Activated CD4-positive, CD25-positive, alpha-beta regulatory T cell (primary cell): Measurements from ENCODE around the gene CDH22.

ENCODE experiments used
- DNase-seq, 4 experiments: peaks; one replicate each; lab custom pipeline; 2025; lab: John Stamatoyannopoulos, UW

The CDH22 gene

DNA sequence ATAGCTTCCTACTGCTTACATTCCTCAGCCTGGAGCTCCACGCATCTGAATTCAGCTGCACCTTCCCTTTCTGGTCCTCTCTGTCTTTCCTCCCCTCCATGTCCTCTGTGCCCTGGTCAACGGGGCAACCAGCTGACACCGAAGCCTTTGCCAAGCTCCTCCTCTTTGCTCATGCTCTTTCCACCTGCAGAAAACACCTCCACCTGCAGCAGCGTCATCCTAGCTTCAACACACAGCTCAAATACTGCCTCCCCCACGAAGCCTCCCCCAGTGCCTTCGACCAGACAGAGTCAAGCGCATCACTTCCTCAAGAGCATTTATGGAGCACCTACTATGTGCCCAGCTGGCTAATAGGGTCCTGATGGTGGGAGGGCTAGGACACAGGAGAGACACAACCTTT lies 9.2 kb downstream of the CDH22 start:
- no peak for DNase-seq

DNA sequence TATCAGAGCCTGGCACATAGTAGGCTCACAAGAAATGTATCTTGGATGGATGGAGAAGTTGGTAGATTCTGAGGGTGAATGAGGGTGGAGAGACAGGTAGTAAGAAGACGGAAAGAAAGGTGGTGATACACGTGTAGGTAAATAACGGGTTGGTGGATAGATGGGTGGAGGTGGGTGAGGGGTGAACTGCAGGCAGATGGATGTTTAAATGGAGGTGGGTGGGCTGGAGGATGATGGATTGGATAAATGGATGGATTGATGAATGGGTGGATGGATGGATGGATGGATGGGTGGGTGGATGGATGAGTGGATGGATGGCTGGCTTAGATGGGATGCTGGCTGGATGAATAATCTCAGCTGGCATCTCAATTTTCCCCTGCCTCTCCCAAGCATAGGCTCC lies 9.9 kb downstream of the CDH22 start:
- DNase-seq, result no peak

DNA sequence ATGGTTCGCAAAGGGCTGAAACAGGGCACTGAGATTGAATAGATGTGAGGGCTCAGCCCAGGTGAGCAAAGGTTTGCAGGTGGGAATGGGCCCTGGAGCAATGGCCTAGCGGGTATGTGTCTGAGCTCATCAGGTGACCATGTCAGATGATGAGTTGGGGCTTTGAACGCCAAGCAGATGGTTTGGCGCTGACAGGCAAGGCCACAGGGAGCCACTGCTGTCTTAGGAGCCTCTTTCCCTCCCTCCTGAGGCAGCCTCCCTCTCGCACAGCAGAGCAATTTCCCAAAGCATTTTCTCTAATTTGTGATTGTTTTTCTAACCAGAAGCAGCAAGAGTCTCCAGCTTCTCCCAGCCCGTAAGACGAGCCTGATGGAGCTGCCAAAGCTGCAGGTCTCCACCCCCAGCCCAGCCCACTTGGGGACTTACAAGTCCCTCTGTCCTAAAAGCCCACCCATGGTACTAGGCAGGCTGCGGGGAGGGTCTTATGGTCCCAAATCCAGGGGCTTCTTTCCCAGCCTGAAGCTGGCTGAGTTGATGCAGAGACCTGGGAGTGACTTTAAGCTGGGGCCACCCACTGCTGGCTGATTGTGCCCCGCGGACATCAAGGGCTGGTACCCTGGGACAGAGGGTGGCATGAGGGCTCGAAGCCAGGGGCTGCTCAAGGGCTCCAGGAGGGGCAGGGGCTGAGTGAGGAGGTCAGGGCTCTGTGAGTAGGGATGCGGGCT lies 11.6 kb downstream of the CDH22 start:
- no peak for DNase-seq

DNA sequence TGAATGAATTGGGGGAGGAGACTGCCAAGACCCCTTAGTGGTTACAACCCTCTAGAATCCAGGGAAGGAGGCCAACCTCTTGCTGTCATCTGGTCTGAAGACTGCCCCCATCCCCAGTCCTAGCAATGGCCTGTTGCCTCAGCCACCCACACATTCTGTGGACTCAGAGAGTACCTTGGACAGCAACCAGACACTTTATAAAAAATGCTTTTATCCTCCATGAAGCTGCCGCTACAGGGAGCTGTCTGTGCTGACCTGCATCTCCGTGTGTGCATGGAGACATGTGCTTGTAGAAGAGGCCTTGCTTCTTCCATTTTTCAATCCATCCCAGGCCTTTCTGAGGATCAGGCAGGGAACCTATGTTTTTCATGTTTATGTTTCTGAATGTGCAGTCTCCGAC lies 15.2 kb downstream of the CDH22 start:
- no peak for DNase-seq

DNA sequence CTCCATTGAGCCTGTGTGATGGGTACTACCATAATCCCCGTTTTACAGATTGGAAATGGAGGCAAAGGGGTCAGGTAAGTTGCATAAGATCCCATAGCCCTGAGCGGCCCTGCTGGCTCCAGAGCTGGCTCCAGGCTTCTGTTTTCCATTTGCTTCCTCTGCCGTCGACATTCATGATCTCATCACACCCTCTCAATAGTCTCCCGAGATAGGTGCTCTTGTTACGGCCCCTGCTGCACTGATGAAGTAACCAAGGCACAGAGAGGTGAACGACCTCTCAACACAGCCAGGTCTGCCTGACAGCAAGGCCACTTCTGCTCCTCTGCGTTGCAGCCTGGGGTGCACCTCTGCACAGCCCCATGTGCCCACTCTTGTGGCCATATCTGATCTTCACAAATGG lies 16.9 kb downstream of the CDH22 start:
- no peak for DNase-seq

DNA sequence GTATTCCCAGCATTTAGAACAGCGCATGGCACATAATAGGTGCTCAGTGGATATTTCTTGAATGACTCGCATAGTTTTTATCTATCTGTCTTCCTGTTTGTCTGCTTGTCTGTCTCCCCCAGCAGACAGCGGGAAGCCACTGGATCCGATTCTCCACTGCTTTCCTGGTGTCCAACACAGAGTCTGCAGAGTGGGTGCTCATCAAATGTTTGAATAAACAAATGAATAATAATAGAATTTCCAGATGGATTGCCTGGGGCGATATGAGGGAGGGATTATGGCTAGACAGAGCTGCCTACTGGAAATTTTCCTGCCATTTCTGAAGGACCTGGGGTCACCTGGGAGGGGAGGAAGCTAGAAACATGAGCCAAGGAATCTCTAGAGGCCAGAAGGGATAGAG lies 18.9 kb downstream of the CDH22 start:
- no peak for DNase-seq

DNA sequence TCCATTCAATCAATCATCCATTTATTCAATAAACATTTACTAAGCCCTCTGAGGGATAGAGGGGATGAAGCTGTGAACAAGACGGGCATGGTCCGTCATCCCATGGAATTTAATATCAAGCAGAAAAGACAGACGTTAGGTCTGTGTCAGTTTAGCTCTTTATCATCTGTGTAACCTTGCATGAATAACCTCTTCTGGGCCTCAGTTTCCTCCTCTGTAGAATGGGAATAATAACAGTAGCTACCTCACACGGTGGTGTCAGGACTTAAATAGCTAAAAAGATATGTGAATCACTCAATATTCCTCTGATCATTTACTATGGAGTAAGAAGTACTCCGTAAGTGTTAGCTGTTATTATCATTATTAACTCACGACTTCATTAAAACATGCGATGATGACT lies 21.3 kb downstream of the CDH22 start:
- no peak for DNase-seq

DNA sequence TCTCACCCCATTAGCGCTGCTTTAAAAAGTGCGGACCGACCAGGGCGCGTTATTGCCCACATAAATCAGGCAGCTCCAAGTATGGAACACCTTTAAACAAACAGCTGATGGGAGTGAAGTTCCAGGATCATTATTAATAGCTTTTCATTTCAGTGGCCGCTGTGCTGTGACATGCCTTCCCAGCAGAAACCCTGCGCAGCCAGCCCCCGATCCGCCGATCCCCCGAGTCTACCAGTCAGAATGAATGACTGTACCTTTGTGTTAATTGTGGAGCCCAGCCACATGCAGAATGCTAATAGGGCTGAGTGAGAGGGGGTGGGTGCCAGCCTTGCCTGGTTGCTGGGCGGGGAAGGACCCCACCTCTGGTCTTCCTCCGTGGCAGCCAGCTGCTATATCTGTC lies 21.9 kb downstream of the CDH22 start:
- no peak for DNase-seq

DNA sequence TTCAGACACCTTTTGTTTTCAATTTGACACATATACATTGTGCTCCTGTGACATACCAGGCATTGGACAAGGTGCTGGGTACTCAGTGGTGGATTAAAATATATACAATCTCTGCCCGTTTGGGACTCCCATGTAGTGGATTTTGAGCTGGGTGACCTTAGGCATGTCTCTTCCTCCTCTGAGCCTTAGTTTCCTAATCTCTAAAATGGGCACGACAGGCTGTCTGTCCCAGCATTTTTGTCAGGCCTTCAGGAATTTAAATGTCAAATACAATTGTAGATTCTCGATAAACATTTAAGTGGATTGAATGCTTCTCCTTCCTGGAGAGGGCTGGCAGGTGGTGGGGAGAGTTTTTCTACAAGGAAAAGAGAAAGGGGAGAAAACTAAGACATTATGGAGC lies 22.6 kb downstream of the CDH22 start:
- DNase-seq, result no peak

DNA sequence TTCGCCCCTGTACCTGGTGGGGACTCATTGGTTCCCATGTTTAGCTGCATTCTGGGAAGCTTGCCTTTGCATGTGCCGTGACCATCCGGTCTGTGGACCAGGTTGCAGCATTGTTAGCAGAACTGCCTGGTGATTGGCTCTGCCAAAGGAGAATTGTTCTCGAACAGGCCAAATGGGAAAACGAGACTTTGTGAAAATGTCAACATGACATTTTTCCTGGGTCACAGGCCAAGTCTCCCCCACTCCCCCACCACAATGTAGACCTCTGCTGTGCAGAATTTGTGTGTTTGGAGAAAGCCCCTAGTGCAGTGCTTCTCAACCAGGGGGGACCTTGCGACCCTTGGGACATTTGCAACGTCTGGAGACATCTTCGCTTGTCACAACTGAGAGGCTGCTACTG lies 23.2 kb downstream of the CDH22 start:
- no peak for DNase-seq

DNA sequence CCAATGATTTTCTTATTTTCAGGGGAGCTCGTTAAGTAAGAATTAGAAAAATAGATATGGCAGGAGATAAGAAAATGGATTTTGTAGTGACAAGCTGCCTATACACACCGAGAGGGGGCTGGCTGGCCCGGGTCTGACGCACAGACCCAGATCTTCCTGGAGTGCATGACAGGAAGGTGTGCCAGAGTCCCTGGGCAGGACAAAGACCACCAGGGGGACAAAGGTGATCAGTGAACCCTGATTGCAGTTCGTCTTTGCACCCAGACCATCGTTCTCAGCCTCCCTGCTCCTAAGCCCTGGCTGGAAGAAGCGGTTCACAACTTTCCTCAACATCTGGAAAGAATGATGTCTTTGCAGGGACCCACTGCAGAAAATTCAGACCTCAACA lies 24.3 kb downstream of the CDH22 start:
- no peak for DNase-seq

DNA sequence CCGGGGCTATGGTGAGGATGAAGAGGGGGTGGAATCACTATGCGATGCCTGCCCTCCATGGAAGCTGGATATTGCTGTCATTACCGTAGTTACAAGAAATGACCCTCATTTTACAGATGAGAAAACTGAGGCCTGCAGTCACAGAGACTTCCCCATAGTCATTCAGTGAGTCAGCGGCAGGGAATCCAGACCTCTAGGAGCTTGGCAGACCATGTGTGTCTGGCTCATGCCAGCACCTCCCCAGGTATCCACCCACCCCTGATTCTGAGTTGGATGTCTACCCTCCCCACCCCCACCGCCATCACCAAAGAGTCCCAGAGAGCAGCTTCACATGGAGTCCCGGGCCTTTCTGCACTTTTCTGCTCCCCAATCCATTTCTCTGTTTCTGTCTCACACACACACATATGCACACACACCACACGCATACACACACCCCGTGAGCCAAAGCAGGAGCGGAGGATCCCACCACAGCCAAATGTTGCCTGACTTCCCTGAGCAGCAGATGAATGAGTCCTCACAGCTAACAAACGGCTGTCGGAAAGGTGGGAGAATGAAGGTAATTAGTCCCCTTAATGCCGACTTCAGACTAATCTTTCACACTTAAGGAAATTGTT lies 24.8 kb downstream of the CDH22 start:
- DNase-seq, result no peak

DNA sequence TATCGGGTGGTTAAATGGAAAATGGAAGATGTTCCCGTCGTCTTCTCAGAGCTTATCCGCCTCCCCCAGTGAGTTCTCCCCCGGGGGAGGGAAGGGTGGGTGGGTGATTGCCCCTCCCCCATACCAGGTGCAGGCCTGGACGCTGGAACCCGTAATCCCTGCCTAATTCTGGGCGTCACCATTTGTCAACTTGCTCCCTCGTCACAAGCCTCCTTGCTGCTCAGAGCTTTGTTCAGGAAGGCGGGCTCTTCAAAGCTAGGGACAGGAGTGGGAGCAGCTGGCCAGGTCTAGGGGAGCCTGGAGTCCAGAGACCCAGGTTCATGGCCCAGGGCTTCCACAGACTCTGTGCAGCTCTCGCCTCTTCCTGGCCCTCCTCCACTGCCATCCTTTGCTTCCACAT lies 25.6 kb downstream of the CDH22 start:
- DNase-seq, result no peak

DNA sequence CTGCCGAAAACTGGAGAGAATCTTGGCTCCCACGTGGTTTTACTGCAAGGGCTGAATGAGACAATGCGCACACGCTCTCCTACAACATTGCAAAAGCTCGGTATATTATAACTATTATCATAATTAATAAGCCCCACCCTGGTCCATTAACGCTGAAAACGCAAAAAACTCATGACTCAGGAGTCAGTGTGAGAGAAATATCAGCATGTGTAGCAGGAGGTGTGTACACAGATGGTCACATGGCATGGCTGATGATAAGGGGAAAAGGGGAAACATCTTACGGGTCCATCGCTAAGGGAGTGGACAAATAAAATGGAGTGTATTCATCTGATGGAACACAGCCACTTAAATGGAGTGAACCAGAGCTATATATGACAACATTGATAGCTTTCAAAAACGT lies 29.2 kb downstream of the CDH22 start:
- DNase-seq, result no peak

DNA sequence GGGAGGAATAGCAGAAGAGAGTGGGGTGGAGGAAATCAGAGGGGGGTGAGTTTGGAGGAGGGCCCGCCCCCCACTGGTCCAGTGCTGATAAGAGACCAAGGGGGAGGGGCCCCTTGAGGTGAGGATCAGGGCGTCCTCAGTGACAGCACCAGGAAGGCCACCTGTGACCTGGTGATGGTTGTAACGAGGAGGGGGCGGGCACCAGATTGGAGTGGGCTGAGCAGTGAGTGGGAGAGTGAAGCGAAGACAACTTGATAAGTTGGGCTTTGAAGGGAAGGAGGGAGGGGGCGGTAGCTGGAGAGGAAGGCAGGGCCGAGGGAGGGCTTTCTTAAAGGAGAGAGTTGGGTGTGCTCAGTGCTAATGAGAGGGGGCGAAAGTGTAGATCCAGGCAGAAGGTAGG lies 30.7 kb downstream of the CDH22 start:
- DNase-seq, result no peak

DNA sequence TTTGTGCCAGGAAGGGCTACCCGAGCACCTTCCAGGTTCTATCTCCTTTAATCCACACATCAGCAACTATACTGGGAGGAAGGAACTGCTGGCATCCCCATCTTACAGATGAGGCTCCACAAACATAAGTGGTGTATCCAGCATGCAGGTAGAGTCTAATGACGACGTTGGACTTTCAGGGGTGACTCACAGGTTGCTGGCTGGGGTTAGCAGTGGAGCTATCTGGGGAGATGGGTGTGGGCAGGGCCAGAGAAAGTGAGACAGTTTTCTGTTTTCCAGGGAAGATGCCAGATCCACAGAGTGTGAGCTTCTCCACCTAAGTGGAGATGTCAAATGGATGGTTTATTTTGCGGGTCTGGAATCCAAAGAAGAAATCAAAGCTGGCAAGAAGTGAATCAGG lies 31.8 kb downstream of the CDH22 start:
- no peak for DNase-seq

DNA sequence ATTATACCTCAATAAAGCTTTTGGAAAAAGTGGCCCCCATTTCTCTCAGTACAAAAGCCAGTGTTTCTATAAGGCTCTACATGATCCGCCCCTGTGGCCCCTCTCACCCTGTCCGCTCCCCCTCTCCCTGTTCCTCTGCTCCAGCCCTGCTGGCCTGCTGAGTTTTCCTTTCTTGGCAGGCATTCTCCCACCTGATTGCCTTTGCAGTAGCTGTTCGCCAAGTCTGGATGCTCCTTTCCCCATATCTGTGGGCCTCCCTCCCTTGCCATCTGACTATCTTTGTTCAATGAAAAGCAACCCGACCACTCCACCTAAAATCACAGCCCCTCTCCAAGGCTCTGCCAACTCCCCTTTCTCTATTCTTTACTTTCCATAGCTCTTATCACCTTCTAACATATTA lies 33.2 kb downstream of the CDH22 start:
- DNase-seq, result no peak

DNA sequence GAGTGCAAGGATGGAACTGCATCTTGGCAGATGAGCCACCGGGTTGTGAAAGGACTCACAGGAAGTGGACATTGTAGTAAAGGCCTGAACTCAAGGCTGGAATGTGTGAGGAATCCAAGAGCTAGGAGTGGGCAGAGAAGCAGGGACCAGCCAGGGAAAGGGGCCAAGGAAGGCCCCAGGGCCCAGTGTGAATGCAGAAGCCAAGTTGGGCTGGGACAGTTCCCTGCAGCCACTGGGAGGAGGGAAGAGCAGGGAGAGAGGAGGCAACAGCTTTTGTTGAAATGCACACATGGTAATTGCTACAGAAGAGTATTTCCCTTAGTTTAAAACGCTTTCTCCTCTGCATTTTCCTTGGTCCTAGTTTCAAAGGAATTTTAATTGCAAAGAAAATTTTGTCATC lies 34.6 kb downstream of the CDH22 start:
- no peak for DNase-seq

DNA sequence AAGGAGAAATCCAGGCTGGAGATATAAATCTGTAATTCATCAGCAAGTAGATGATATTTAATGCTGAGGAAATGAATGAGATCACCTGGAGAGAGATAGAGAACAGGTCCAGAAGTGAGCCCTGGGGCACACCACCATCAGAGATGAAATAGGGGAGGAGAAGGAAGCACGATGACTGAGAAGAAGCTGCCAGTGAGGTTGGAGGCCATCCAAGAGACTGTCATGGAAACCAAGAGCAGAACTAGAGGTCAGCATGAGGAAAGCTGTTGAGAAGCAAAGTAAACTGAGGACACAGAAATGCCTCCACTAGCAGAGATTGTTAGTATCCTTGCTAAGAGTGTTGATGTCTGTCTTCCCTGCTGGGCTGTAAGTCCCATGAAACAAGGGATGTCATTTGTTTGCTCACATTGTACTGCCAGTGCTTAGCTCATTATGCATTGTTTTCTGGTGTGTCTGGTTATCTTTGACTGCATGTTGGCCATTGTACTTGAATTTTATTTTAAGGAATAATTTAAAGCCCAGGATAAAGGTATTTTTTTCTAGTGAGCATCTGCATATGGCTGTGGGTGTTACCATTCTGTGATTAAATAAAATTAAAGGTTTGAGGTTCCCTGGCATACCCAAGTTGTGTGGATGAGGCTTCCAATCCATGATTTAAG lies 35.8 kb downstream of the CDH22 start:
- no peak for DNase-seq

DNA sequence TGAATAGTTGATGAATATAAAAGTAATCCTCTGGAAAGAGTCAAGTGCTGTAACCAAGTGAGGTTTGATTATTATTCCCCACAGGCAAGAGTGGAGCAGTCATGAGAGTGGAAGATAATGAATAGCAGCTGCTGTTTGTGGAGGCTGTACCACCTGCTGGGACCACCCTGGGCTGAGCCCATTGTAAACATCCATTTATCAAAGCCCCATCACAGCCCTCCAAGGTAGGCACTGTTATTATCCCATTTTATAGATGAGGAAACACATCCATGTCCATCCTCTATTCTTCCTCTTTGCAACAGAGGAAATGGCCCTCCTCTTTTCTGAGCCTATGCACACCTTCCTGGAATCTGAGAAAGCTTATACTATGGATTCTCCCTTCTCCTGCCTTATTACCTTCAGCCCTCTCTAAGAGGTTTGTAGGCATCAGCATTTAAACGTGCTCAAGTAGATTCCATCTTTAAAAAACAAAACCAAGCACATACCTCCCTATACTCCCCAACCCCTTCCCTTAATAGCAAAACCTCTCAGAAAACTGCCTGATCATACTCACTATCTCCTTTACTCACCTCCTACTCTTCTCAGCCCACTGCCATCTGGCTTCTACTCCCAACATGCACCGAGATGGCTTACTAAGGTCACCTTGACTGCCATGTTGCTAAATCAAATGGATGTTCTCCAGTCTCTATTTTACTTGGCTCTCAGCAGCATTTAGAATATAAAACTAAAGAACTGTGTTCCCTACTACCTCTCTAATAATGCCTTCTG lies 37.1 kb downstream of the CDH22 start:
- no peak for DNase-seq

DNA sequence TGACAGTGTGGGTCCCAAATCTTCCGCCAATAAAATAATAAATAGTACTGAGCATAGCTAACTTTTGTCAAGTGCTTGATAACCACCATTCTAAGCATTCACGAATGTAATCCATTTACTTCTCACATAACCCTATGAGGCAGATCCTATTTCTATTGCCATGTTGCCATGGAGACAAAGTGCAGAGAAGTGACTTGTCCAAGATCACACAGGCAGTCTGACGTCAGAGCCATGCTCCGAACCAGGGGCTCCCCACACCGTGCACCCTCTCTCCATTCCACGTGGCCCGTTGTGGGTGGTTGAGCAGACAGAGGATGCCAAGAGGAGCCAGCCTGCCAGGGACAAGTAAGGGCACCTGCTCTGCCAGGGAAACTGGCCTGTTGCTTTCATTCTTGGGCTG lies 38.9 kb downstream of the CDH22 start:
- DNase-seq, result no peak

DNA sequence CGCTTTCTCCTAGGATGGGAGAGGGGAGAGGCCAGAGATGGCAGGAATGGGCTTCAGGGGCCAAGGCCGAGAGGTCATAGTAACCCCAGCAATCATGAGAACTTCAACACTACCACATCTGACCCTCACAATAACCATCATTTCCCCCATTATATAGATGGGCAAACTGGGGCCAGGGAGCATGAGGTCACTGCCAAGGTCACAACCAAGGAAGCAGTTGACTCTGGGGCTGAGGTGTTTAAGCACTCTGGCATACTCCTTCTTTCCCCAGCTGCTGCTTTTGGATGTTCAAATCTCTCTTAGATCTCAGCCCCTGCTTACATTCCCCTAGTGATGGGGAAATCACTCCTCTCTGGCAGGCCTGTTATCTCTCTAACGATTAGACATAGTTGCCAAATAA lies 39.6 kb downstream of the CDH22 start:
- DNase-seq, result no peak

DNA sequence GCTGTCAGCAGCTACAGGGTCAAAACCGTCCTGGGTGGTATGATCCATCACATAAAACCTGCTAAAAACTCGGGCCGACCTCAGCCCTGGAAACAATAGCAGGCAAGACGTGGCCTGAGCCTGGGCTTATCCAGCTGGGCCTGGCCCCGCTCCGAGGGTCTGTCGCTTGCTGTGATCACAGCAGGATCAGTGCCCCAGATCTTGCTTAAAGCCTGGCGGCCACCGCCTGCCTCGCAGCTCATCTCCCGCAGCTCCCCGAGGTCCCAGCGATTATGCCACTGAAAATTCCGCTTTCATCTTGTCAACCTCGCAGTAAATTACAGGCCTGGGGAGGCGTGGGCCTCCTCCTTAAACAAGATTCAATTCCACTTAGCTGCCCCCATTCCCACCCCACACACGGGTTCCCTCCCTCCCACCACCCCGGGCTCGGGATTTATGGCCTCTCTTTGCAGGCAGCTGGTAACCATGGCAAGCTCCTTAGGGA lies 40.1 kb downstream of the CDH22 start:
- DNase-seq, result no peak
